Effector memory CD4-positive, alpha-beta T cell (primary cell): ENCODE results near the gene DHX32.

Experiments
- DNase-seq, 3 donors: peaks; one replicate each; pipeline ENCODE4 v3.0.0-alpha.2; 2020
- H3K27ac ChIP-seq: 2 replicates; pipeline ENCODE4 v1.7.0; 2013; ENCODE audit warnings: mild to moderate bottlenecking, low read length, moderate library complexity; ENCODE audit not compliant: insufficient read depth, poor library complexity, severe bottlenecking
- H3K27me3 ChIP-seq: replicated peaks from 2 replicates; pipeline ENCODE4 v1.7.0; 2013; ENCODE audit warnings: mild to moderate bottlenecking, low read length; ENCODE audit not compliant: insufficient read depth, control insufficient read depth, poor library complexity, severe bottlenecking
- H3K36me3 ChIP-seq: 2 replicates; pipeline ENCODE4 v1.7.0; 2013; ENCODE audit warnings: mild to moderate bottlenecking, low read length, moderate library complexity; ENCODE audit not compliant: control insufficient read depth, insufficient read depth
- H3K4me1 ChIP-seq: 2 replicates; pipeline ENCODE4 v1.7.0; 2013; ENCODE audit warnings: low read length, mild to moderate bottlenecking; ENCODE audit not compliant: control insufficient read depth, insufficient read depth, poor library complexity, severe bottlenecking
- H3K4me3 ChIP-seq: 2 replicates; pipeline ENCODE4 v1.7.0; 2013; ENCODE audit warnings: low read length, low read depth, mild to moderate bottlenecking; ENCODE audit not compliant: insufficient read depth, poor library complexity, severe bottlenecking
- H3K9me3 ChIP-seq: 2 replicates; pipeline ENCODE4 v1.7.0; 2013; ENCODE audit warnings: mild to moderate bottlenecking, low read length, moderate library complexity; ENCODE audit not compliant: control insufficient read depth

DHX32 gene

GRCh38 chr10:125836746-125837145, 44.3 kb downstream of the DHX32 start:
- peaks cover 43% of the 10 kb centered on the region for H3K36me3 ChIP-seq
- H3K27me3 ChIP-seq, result no peaks in the 10 kb centered on the region
- DNase-seq, result no peak
- no peaks in the 10 kb centered on the region for H3K4me1 ChIP-seq
- H3K4me3 ChIP-seq, result no peak overlapping the region
- H3K9me3 ChIP-seq, result no peaks in the 10 kb centered on the region
- no peak overlapping the region for H3K27ac ChIP-seq

GRCh38 chr10:125828311-125828710, 52.8 kb downstream of the DHX32 start:
- DNase-seq, result no peak
- Histone ChIP-seq H3K27ac (no peak overlapping the region), H3K4me3 (no peak overlapping the region), H3K9me3 (no peaks in the 10 kb centered on the region), H3K27me3 (no peaks in the 10 kb centered on the region), H3K36me3 (peaks cover 58% of the 10 kb centered on the region), H3K4me1 (peaks cover 11% of the 10 kb centered on the region)

DNA sequence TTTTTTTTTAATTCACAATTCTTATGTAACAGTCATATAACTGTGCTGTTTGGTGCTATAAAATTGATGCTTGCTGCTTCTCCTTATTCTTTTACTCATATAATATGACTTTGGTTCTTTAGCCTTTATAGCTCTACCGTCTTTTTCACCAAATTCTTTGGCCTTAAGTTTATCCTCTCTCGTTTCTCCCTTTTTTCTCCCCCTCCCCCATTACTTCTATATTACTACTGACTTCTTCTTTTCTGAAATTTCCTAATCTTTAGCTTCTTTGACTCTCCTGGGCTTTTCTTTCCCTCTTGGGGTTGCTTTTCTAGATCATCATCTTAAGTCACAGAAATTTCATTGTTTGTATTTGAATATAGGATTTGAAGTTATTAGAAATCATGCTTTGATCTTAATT, 54.0 kb downstream of the DHX32 start:
- H3K36me3 ChIP-seq, result peaks cover 50% of the 10 kb centered on the region
- H3K4me1 ChIP-seq, result peaks cover 11% of the 10 kb centered on the region
- no peaks in the 10 kb centered on the region for H3K27me3 ChIP-seq
- H3K27ac ChIP-seq, result no peak overlapping the region
- no peaks in the 10 kb centered on the region for H3K9me3 ChIP-seq
- DNase-seq, result no peak
- no peak overlapping the region for H3K4me3 ChIP-seq

DNA sequence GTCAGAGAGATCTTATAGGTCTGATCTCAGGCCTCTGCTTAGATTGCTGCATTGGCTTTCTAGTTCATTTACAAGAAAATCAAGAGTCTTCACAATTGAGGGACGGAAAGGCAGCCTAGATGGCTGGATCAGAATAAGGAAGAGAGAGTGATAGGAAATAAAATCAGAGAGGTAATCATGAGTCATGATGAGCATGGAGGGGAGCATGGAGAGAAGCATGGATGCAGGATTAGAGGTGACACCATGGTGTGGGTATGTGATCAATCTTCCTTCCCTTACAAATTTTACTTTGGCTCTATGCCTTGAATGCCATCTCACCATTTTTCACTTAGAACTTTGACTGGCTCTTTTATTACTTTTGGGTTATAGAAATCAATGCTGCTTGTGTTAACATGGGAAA, 56.4 kb downstream of the DHX32 start:
- Histone ChIP-seq H3K36me3 (peaks cover 28% of the 10 kb centered on the region), H3K27me3 (no peaks in the 10 kb centered on the region), H3K4me1 (peaks cover 11% of the 10 kb centered on the region), H3K9me3 (no peaks in the 10 kb centered on the region), H3K4me3 (no peak overlapping the region), H3K27ac (no peak overlapping the region)
- no peak for DNase-seq

GRCh38 chr10:125823663-125824251, 57.3 kb downstream of the DHX32 start:
- H3K36me3 ChIP-seq, result peaks cover 19% of the 10 kb centered on the region

GRCh38 chr10:125822878-125823662, 58.0 kb downstream of the DHX32 start, which contains the start of the genes BCCIP and UROS:
TSS of gene BCCIP (plus strand) at chr10:125823546. CDS start at chr10:125823558, 12 bp downstream.
TSS of gene UROS (minus strand) at chr10:125823258. CDS start at chr10:125816499, 6,759 bp downstream.
- Histone ChIP-seq H3K27me3 (no peaks in the 10 kb centered on the region), H3K4me1 (peaks cover 11% of the 10 kb centered on the region), H3K4me3 (peak within 1 kb of the TSS; percentile 76), H3K36me3 (peaks cover 13% of the 10 kb centered on the region), H3K27ac (peak within 1 kb of the TSS; percentile 94), H3K9me3 (no peaks in the 10 kb centered on the region)
- DNase-seq, result peak; percentile 82 to 90 (median 82)

More at GRCh38 chr10:125823663-125824251, 57.3 kb downstream of the DHX32 start:
- Histone ChIP-seq H3K4me3 (peak overlapping the region; percentile 76), H3K4me1 (peaks cover 11% of the 10 kb centered on the region), H3K9me3 (no peaks in the 10 kb centered on the region), H3K27ac (peak overlapping the region; percentile 94), H3K27me3 (no peaks in the 10 kb centered on the region)
- DNase-seq, result no peak

GRCh38 chr10:125820701-125821100, 60.4 kb downstream of the DHX32 start:
- no peak overlapping the region for H3K4me3 ChIP-seq
- no peak overlapping the region for H3K27ac ChIP-seq
- no peaks in the 10 kb centered on the region for H3K9me3 ChIP-seq
- no peaks in the 10 kb centered on the region for H3K27me3 ChIP-seq
- DNase-seq, result no peak
- peaks cover 2% of the 10 kb centered on the region for H3K36me3 ChIP-seq
- H3K4me1 ChIP-seq, result peaks cover 11% of the 10 kb centered on the region

DNA sequence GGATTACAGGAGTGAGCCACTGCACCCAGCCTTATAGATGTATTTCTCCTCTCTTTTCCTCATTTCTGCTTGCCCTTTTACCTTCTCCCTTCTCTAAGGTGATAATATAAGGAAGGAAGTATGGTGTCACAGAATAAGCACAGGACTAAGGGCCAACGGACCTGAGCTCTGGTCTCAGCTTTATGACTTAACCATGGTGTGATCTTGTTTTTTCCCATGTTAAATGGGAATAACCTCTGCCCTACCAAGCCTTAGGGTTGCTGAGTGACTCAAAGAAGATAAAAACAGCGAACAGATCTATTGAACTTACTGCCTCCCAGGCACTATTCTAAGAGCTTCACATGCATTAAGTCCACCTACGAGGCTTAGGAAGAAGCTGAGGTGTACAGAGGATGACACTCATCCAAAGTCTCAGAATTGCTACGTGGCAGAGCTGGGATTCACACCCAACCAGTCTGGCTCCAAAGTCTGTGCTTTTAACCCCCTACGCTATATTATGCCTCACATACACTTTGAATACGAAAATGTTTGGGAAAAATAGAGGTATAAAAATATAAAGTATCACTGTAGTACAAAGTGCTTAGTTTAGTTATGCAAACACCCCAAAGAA, 63.6 kb downstream of the DHX32 start:
- peaks cover 23% of the 10 kb centered on the region for H3K36me3 ChIP-seq

DNA sequence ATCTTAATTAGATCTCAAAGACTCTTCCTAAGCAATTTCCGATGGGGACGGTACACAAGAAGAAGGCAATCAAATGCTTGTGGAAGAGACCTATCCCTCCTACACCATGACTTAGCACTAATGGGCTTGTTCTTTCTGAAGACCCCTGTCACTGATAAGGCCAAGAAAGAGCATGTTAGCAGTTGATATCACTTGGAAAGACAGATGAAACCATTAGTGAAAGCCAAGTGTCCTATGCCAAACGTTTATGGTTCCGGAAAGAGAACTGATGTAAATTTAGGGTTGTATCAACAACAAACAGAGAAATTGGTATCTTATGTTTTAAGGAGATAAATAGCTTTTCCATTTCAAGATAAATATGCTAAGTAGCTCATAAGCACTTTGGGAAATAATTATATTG, 64.5 kb downstream of the DHX32 start:
- Histone ChIP-seq H3K27ac (no peak overlapping the region), H3K27me3 (no peaks in the 10 kb centered on the region), H3K4me3 (no peak overlapping the region), H3K4me1 (no peaks in the 10 kb centered on the region), H3K9me3 (no peaks in the 10 kb centered on the region), H3K36me3 (peaks cover 23% of the 10 kb centered on the region)
- no peak for DNase-seq

More for the DNA sequence above, 63.6 kb downstream of the DHX32 start:
- Histone ChIP-seq H3K4me1 (no peaks in the 10 kb centered on the region), H3K27ac (no peak overlapping the region), H3K27me3 (no peaks in the 10 kb centered on the region), H3K4me3 (no peak overlapping the region), H3K9me3 (no peaks in the 10 kb centered on the region)
- DNase-seq, result no peak

- no peaks in the 10 kb centered on the region for H3K4me1 ChIP-seq
- no peak overlapping the region for H3K4me3 ChIP-seq
- no peaks in the 10 kb centered on the region for H3K9me3 ChIP-seq
- H3K27ac ChIP-seq, result no peak overlapping the region
- DNase-seq, result no peak
- peaks cover 23% of the 10 kb centered on the region for H3K36me3 ChIP-seq
- no peaks in the 10 kb centered on the region for H3K27me3 ChIP-seq
Observed at GRCh38 chr10:125815764-125816163, 65.3 kb downstream of the DHX32 start.
